Activated CD8-positive, alpha-beta memory T cell treated with anti-CD3 and anti-CD28 coated beads for 4 hours (primary cell): Measurements from ENCODE around the gene MCMBP.
"Not testable (repeated sequence)": the region's sequence is repeated elsewhere in the genome, so short reads cannot be mapped to it uniquely, and the experiment has no call there.

Source experiments
- DNase-seq, 2 donors: peaks; one replicate each; pipeline ENCODE4 v3.0.0-alpha.2; 2020; ENCODE audit warnings: low read depth in 2 of 2

Gene MCMBP

DNA sequence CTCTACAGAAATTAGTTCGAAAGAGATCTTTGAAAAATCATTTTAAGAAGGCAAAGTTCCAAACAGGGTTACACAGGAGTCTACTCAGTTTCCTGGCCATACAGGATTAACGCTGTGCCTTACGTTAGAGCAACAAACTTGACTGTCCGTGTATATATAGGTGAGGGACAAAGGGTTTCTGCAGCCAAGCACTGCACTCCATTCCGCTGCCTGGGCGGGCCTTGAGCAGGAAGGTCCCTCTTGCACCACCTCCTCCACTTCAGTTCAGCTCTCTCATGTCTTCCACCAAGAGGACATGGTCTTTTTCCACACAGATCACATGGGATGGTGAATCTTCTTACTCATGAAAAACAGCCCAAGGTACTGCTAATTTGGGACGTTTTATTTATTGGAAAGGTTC, 43.2 kb downstream of the MCMBP start:
- DNase-seq = no peak

DNA sequence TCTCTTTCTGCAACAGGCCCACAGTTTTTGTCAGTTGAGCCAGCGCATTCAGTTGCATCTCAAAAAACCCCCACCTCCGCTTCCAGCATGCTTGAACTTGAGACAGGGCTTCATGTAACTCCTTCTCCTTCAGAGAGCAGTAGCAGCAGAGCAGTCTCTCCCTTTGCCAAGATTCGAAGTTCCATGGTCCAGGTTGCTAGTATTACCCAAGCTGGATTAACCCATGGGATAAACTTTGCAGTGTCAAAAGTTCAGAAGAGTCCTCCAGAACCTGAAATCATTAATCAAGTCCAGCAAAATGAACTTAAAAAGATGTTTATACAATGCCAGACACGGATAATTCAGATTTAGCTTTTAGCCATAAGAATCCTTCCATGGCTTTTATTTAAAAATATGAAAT, 45.2 kb downstream of the MCMBP start:
- DNase-seq = no peak

DNA sequence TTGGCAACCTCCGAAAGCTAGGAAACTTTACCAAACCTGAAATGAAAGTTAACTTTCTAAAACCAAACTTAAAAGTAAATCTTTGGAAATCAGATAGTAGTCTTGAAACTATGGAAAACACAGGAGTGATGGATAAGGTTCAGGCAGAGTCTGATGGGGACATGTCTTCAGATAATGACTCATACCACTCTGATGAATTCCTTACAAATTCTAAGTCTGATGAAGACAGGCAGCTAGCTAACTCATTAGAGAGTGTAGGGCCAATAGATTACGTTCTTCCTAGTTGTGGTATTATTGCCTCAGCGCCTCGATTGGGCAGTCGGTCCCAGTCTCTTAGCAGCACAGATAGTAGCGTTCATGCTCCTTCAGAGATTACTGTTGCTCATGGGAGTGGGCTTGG, 45.9 kb downstream of the MCMBP start:
- no peak for DNase-seq

DNA sequence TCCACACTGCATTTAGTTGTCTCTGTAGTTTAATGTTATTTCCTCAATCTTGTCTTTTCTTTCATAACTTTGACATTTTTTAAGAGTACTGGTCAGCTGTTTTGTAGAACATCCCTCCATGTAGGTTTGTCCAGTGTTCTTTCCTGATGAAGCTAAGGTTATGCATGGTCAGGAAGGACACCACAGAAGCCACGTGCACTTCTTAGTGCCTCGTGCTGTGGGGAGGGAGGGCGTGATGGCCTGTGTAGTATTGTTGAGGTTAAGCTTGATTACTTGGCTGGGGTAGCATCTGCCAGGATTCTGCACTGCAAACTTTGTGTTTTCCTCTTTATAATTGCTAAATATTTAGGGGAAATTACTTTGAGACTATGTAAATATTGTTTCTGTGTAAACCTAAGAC, 48.3 kb downstream of the MCMBP start:
- no peak for DNase-seq

DNA sequence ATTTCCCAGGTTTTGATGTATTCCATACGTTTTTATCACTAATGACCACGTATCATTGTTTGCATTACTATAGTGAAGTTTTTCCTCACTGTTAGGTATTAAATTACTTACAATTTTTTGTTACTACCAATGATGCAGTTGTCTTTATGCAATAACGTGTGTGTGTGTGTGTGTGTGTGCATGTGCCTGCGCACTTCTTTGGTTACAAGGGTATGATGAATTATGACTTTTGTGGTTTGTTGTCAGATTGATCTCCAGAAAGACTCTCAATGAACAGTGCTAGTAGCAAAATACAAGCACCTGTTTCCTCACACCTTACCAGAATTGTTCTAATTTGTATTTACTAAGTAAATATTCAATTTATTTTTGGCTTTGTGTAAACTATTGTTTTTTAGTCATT, 51.5 kb downstream of the MCMBP start:
- DNase-seq = no peak

DNA sequence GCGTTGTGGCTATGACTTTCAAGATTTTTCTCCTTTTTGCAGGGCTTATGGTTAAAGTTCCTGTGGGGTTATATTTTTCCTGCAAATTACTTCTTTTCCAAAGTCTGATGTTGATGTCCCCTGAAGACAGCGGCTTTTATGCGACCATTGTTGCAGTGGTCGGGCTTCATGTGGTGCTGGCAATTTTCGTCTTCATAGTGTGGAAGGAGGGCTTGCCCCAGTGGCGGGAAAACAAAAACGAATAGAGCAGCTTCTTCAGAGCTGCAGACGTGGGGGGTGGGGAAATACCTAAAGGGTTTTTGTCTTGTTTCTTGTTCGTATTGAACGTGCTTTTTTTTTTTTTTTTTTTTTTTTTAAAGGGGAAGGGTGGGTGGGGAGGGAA, 53.8 kb downstream of the MCMBP start:
- no peak for DNase-seq

DNA sequence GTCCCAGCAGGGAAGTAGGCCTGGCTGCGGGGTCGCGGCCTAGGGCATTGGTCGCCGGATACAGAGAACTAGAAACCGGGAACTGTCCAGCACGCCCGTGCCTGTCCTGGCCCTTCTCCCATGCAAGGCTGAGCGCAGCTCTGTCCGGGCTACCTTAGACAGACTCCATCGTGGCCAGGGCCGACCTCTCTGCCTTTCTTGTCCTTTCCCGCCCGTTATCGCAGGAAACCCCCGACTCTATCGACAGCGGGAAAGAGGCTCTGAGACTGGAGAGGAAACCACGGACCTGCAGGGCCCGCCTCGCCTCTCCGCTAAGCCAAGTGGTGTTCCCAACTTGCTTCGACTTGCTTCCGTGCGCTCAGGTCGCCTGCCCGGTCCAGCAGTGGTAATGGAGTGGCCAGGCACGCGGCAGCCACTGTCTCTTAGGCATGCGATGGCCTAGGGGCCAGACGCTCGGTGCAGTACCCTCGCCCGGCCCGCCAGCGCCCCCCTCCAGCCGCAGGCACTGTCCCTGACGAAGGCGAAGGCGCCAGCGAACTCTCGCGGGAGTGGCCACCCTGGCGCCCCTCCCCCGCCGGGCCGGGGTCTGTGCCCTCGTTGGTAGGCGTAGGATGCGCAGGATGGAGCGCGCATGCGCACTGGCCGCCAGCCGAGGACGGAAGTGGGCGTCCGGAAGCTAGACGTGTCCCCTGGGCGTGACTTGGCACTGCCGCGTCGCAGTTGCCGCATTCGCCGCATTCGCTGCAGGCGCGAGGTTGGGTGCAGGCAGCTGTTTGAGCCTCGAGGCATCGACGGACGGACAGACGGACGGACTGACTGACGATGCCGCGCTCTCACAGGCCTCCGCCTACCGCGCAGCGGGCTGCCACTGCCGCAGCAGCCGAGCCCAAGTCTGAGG, 54.4 kb downstream of the MCMBP start:
- no peak for DNase-seq

DNA sequence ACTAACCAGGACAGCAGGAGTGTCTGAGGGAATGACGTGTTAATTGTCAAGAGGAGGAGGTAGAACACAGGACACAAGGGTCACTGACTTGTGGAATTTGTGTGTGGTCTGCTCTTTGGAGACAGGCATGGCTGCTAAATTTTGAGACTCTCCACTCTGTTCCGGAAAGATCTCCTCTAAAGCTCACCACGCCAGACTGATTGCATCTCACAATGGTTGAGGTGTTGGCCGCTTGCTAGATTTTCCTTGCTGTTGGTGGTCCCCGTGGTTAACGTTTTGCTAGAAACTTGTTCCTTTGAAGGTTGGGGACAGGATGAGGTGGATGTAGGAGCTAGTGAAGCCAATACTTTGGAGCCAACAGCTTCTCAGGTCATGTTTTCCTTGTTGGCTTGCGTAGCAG, 57.0 kb downstream of the MCMBP start:
- DNase-seq = no peak

DNA sequence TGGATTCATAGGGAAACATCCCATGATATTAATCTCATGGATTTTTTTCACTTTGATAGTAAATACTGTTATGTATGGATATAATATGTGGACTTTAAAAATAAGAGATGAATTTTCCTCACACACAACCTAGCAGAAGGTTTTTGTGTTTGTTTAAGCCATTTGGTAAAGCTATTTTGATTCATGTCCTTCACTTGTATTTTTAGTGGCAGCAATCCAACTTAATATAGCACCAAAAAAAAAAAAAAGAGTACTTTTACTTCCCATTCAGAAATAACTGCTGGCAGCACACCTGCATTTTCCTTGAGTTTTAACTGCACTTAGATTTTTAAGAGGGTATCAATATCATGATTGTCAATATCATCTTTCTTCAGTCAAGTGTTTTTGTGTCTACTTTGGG, 60.0 kb downstream of the MCMBP start:
- DNase-seq = no peak

DNA sequence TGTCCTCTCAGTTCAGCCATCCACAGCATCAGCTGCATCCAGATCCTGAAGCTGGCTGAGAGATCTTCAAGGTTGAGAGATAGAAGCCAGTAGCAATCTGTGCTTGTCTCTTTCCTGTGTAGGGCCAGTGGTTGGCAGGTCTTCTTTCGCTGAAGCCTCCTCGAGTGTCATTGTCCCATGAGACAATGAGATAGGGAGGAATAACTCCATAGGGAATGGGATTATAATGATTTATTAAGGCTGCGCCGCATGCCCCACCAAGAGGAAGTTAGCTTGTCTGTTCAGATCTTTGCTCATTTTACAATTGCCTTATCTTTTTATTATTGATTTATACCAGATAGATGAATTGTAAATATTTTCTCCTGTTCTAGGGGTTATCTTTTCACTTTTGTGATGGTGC, 61.5 kb downstream of the MCMBP start:
- no peak for DNase-seq

DNA sequence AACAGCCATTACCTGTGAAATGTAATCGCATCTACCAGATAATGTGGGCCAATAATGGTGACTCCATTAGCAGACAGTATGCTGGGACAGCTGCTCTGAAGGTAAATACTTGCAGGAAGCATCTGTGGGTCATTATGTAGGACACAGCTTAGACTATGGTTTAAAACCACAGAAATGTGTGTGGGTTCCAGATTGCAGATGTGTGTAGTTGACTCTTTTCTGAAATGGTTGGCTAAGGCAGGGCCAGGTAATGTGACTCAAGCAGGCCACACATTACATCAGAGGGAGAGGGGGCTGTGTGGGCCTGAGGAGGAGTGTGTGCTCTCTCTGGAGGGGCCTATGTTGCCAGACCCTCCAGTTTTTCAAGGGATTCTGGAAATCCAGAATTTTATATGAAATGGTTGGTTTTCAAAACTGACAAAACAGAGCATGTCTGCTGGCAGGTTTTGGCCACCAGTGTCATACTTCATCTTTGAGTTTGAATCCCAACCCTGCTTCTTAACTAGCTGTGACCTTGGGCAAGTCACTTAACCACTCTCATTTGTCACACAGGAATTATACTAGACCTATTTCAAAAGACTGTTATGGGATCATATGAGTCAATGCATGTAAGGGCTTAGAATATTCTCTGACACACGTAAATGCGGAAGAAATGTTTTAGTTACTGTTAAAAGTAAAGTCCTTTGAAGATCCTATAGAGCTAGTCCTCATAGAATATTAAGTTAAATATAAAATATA, 64.5 kb downstream of the MCMBP start:
- DNase-seq = no peak

DNA sequence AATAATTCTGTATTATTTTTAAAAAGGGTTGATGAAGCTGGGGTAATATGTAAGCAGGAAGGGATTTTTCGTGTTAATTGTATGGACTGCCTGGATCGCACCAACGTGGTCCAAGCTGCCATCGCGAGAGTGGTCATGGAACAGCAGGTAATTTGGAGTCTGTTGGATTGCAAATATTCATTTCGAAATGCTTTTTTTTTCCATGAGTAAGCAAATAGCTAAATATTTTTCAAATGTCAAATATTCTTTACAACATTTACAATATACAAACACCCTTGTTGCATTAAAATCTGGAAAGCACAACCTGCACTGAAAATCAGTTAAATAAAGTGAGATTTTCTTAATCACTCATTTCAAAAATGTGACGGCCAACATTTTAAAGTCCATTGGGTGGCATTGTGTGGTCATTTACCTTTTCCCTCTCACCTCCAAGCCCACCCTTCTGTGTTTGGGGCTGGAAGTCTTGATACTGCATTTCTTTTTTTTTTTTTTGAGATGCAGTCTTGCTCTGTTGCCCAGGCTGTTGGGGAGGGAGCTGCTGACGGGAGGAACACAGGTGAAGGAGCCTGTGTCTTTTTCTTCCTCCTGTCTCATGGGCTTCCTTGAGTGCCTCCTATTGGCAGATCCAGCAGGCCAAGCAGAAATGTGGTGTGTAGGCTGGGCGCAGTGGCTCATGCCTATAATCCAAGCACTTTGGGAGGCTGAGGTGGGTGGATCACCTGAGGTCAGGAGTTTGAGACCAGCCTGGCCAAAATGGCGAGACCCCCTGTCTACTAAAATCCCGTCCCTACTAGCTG, 66.1 kb downstream of the MCMBP start:
- no peak for DNase-seq

DNA sequence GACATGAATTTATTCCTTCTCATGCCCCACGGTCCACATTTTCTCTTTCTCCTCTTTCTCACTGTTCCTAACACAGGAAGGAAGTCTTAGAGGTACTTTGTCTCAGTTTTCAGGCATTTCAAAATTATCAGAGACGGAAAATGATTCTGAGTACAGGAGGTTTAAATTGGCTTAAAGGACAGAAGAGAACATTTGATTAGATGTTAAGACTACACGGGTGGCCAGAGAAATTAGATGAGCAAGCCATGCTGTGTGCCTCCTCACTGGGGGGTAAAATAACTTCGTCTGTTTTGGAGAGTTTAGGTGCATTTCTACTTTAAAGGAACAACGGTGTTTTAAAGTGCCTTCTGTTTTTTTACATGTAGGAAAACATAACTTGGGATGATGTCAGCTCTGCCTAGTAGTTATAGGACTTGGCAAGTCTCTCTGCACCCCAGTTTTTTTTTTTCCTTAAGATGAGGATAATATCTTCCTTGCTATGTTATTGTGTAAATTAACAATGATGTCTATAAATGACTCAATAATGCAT, 66.9 kb downstream of the MCMBP start:
- no peak for DNase-seq

DNA sequence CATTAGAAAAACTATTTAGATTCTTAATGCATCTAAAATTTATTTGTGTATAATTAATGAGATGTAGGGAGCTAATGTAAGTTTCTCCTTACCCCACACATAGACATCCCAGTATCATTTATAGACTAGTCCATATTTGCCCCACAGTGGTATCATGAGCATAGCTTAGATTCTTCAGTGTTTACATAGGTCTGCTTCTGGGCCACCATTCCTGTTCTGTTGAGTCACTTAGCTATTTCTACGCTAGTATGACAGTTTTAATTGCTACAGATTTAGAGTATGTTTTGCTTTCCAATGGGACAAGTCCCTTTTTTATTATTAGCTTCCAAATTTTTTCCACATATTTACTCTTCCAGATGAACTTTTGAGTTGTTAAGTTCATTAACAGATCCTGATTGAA, 69.4 kb downstream of the MCMBP start:
- no peak for DNase-seq

DNA sequence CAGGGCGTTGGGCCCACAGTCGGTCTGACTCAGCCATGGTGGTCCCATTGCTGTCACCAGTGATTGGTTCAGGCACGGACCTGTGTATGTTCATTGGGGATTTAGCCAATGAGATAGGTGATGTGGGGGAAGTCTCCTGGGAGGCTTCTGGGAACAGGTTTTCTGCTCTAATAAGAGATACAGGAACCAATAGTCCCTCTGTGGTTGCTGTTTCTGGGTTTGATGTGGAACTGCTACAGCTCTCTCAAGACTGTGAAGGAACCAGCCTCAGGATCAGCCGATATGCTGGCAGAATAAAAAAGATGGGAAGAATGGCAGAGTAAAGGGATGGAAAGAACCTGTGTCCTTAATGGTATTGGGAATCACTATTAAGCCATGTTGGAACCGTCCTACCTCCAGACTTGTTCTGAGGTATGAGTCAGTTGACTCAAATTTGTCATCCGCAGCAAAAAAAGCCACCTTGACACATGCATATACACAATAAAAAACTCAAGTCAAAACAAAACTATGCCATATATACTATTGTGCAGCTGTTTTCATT, 70.6 kb downstream of the MCMBP start:
- DNase-seq = no peak

DNA sequence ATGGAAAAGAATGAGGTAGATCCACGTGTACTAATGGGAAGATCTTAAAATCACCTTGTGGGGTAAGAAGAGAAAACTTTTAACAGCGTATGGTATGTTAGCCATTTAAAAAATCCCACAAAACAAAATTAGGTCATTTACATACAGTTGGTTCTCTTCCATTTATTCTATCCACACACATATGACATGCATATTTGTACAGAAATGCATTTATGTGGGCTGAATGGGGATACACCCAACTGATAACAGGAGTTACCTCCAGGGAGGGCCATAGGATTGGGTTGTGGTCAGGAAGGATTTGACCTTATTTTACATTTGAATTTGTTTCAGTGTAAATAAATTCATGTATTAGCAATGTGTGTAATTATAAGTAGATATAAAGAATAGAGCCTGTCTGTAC, 71.5 kb downstream of the MCMBP start:
- DNase-seq = no peak

DNA sequence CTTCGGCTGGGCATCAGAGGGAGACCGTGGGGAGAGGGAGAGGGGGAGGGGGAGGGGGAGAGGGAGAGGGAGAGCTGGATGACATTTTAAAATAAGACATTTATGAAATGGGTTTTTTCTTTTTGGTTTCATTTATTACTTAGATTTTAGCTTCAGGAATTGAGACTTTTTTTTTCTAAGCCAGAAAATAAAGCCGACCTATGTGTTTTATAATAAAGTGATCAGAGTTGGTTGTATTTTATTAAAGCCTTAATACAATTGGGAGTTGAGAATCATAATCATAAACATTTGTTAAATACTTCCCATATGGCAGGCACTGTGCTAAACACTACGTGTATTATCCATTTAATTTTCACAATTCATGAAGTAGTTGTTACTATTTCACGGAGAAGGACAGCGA, 76.6 kb downstream of the MCMBP start:
- DNase-seq = no peak

DNA sequence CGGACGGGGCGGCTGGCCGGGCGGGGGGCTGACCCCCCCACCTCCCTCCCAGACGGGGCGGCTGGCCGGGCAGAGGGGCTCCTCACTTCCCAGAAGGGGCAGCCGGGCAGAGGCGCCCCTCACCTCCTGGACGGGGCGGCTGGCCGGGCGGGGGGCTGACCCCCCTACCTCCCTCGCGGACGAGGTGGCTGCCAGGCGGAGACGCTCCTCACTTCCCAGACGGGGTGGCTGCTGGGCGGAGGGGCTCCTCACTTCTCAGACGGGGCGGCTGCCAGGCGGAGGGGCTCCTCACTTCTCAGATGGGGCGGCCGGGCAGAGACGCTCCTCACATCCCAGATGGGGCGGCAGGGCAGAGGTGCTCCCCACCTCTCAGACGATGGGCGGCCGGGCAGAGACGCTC, 77.5 kb downstream of the MCMBP start:
- DNase-seq = not testable (repeated sequence)

DNA sequence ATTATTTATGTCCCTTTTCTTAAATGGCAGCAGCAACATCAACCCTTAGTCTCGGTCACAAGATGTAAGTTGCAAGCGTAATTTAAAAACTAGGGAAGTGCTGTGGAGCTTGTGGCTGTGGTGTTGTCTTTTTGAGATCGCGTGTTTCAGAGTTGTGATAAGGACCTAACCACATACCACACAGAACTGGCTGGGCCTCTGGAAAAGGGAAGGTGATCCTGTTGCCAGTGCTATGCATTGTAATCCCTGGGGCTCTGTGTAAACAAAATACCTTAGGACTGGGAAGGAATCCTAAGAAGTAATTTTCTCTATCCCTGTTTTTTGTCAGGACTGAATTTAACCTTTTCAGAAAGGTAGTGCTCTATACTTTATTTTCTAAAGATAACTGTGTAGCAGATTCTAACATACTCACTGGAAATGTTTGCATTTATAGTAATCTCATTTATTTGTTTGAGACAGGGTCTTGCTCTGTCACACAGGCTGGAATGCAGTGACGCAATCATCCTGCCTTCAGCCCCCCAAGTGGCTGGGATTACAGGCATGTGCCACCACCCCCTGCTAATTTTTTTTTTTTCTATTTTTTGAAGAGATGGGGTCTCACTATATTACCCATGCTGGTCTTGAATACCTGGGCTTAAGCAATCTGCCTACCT, 86.4 kb downstream of the MCMBP start:
- DNase-seq = no peak

DNA sequence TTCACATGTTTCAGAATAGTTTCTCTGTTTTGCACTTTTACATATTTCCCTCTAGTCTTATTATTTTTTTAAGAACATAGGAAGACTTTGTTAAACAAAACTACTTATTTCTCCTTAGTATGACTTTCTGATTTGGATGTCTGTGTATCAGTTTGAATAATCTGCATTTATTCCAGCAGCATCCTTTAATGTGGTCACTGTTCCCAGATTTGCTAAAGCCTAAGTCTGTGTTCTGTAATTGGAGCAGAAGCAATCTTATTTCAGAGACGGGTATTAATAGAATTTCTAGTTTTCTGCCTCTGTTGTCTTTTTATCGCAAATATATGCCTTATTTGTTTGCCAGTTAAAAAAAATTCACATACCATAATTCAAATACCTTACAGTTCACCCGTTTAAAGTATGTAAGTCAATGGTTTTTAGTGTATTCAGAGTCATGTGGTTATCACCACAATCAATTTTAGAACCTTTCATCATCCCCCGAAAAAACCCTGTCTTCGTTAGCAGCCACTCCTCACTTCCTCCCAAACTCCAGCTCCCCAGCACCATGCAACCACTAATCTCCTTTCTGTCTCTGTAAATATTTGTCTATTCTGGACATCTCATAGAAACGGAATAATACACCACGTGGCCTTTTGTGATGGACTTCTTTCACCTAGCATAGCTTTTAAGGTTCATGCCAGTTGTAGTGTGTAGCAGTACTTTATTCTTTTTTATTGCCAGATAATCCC, 88.1 kb downstream of the MCMBP start:
- no peak for DNase-seq

DNA sequence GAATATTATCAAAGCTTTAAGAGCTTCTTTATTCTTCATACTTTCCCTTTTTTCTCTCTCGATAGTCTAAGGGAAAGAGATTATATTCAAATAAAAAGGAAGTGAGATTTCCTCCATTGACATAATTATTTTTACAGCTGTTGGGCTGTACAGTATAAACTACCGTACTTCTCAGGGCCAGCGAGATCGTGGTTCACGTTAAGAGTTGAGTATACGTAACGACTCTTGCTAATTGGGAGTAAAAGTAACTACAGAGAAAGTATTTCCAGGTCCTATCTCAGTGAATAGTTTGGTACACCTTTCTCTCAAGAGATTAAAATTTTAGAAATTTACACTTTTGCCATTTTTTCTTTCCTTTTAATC, 89.0 kb downstream of the MCMBP start:
- no peak for DNase-seq
